ENCODE measurements around the gene ISOC2.

Gene ISOC2

GRCh38 chr19:55446060-55446459, 15.4 kb downstream of the ISOC2 start:
- H3K27ac ChIP-seq (ENCODE audit: low read length), result no peak overlapping the region
- peaks cover 14% of the 10 kb centered on the region; the same call in 1 of the 2 replicates for H4K20me1 ChIP-seq (ENCODE audit: insufficient read depth, low read length)
- peaks cover 38% of the 10 kb centered on the region for H3K27me3 ChIP-seq (ENCODE audit: insufficient read depth, low read length, poor library complexity)
- TF ChIP-seq CTCF (IDR thresholded peaks at IDR 0.05; ENCODE audit: borderline replicate concordance, extremely low read depth, low read length, poor library complexity, severe bottlenecking) (no peak), EZH2 (IDR thresholded peaks at IDR 0.05; ENCODE audit: borderline replicate concordance, low read depth, low read length, severe bottlenecking) (no peak)
- DNase-seq (no peak), ATAC-seq (ENCODE audit: insufficient read depth, low read depth) (no peak)
- H3K79me2 ChIP-seq (ENCODE audit: insufficient read depth, low read length), result no peaks in the 10 kb centered on the region
- no peak overlapping the region for H3K4me3 ChIP-seq (ENCODE audit: low read depth in 1 of 2, low read length in 2 of 2)
- H2AFZ ChIP-seq (ENCODE audit: low read depth, low read length), result no peak overlapping the region
- H3K4me1 ChIP-seq (ENCODE audit: insufficient read depth, low read length), result peaks cover 12% of the 10 kb centered on the region
- no peak overlapping the region for H3K4me2 ChIP-seq (ENCODE audit: insufficient read depth, low read length)
- H3K9ac ChIP-seq (ENCODE audit: low read depth, low read length), result no peak overlapping the region
- H3K36me3 ChIP-seq (ENCODE audit: insufficient read depth, low read length), result no peaks in the 10 kb centered on the region
- no peaks in the 10 kb centered on the region for H3K9me3 ChIP-seq (ENCODE audit: insufficient read depth, low read length, severe bottlenecking)

GRCh38 chr19:55444646-55445045, 16.8 kb downstream of the ISOC2 start:
- ATAC-seq (ENCODE audit: insufficient read depth, low read depth) (no peak), DNase-seq (no peak)
- Histone ChIP-seq H3K4me2 (ENCODE audit: insufficient read depth, low read length) (no peak overlapping the region), H3K4me1 (ENCODE audit: insufficient read depth, low read length) (peaks cover 12% of the 10 kb centered on the region), H4K20me1 (ENCODE audit: insufficient read depth, low read length) (peaks cover 19% of the 10 kb centered on the region), H3K9ac (ENCODE audit: low read depth, low read length) (no peak overlapping the region), H3K27ac (ENCODE audit: low read length) (no peak overlapping the region), H3K36me3 (ENCODE audit: insufficient read depth, low read length) (no peaks in the 10 kb centered on the region), H3K79me2 (ENCODE audit: insufficient read depth, low read length) (no peaks in the 10 kb centered on the region), H3K27me3 (ENCODE audit: insufficient read depth, low read length, poor library complexity) (peaks cover 32% of the 10 kb centered on the region), H2AFZ (ENCODE audit: low read depth, low read length) (no peak overlapping the region), H3K4me3 (ENCODE audit: low read depth in 1 of 2, low read length in 2 of 2) (no peak overlapping the region), H3K9me3 (ENCODE audit: insufficient read depth, low read length, severe bottlenecking) (no peaks in the 10 kb centered on the region)
- no peak for TF ChIP-seq CTCF (IDR thresholded peaks at IDR 0.05; ENCODE audit: borderline replicate concordance, extremely low read depth, low read length, poor library complexity, severe bottlenecking)
- TF ChIP-seq EZH2 (IDR thresholded peaks at IDR 0.05; ENCODE audit: borderline replicate concordance, low read depth, low read length, severe bottlenecking), result no peak

- Histone ChIP-seq H4K20me1 (ENCODE audit: insufficient read depth, low read length) (peaks cover 22% of the 10 kb centered on the region), H3K79me2 (ENCODE audit: insufficient read depth, low read length) (no peaks in the 10 kb centered on the region), H3K9ac (ENCODE audit: low read depth, low read length) (no peak overlapping the region), H3K36me3 (ENCODE audit: insufficient read depth, low read length) (no peaks in the 10 kb centered on the region), H3K27me3 (ENCODE audit: insufficient read depth, low read length, poor library complexity) (peaks cover 32% of the 10 kb centered on the region), H3K27ac (ENCODE audit: low read length) (no peak overlapping the region), H2AFZ (ENCODE audit: low read depth, low read length) (no peak overlapping the region), H3K4me3 (ENCODE audit: low read depth in 1 of 2, low read length in 2 of 2) (no peak overlapping the region), H3K9me3 (ENCODE audit: insufficient read depth, low read length, severe bottlenecking) (no peaks in the 10 kb centered on the region), H3K4me2 (ENCODE audit: insufficient read depth, low read length) (peak overlapping the region; percentile 51), H3K4me1 (ENCODE audit: insufficient read depth, low read length) (peaks cover 12% of the 10 kb centered on the region)
- DNase-seq, result no peak
- 0 out of 3 replicates have a peak, but pooled peaks have one; percentile 30 for ATAC-seq (ENCODE audit: insufficient read depth, low read depth)
- no peak for TF ChIP-seq CTCF (IDR thresholded peaks at IDR 0.05; ENCODE audit: borderline replicate concordance, extremely low read depth, low read length, poor library complexity, severe bottlenecking)
- TF ChIP-seq EZH2 (IDR thresholded peaks at IDR 0.05; ENCODE audit: borderline replicate concordance, low read depth, low read length, severe bottlenecking), result no peak
Observed at GRCh38 chr19:55443824-55444480, 17.5 kb downstream of the ISOC2 start.

Measured in DND-41 (cell line).